Keratinocyte (primary cell): Measurements from ENCODE around the gene MALRD1. TPM values are rescaled to one million over a fixed set of nuclear protein-coding genes. Genes with fewer than 3 reads are reported as not detected.

Source experiments
- DNase-seq: peaks from one replicate; pipeline ENCODE4 v3.0.0-alpha.2; 2011; ENCODE audit warnings: low read depth, missing footprints, low spot score
- FAIRE-seq: peaks from 2 replicates; lab custom pipeline; 2011; peaks lifted over from hg19 to GRCh38; lab: Jason Lieb, UNC
- H2AFZ ChIP-seq: 2 replicates; pipeline ENCODE4 v1.6.0; 2012; ENCODE audit warnings: low read length, control low read depth, inconsistent platforms; ENCODE audit not compliant: control insufficient read depth
- H3K27ac ChIP-seq: 2 replicates; pipeline ENCODE4 v1.5.1; 2011; ENCODE audit warnings: low read length; ENCODE audit not compliant: control insufficient read depth, insufficient read depth
- H3K27me3 ChIP-seq: 3 replicates; pipeline ENCODE4 v1.6.0; 2011; ENCODE audit warnings: low read length; ENCODE audit not compliant: control insufficient read depth, insufficient read depth; ENCODE audit errors: extremely low read depth
- H3K36me3 ChIP-seq, 2 experiments: 2 replicates in 1 of 2; 3 replicates in 1 of 2; pipeline ENCODE4 v1.5.1; 2011; ENCODE audit warnings: low read length in 2 of 2, mild to moderate bottlenecking in 1 of 2; ENCODE audit not compliant: control insufficient read depth in 2 of 2, insufficient read depth in 2 of 2; ENCODE audit errors: extremely low read depth in 1 of 2
- H3K4me1 ChIP-seq: 3 replicates; pipeline ENCODE4 v1.5.1; 2011; ENCODE audit warnings: low read length; ENCODE audit not compliant: control insufficient read depth, insufficient read depth; ENCODE audit errors: extremely low read depth
- H3K4me2 ChIP-seq: 3 replicates; pipeline ENCODE4 v1.6.0; 2011; ENCODE audit warnings: low read depth, low read length; ENCODE audit not compliant: control insufficient read depth, insufficient read depth; ENCODE audit errors: extremely low read depth
- H3K4me3 ChIP-seq, 3 experiments: fragments of 200-600 bp in 1 of 3; sonication (generic) in 1 of 3; 2 replicates in 2 of 3; 3 replicates in 1 of 3; pipeline ENCODE4 v1.5.1; 2011 to 2016; ENCODE audit warnings: low read length in 3 of 3, mild to moderate bottlenecking in 3 of 3, control low read depth in 2 of 3, inconsistent platforms in 1 of 3, low read depth in 1 of 3, mixed read lengths in 1 of 3, mixed run types in 1 of 3, moderate library complexity in 1 of 3; ENCODE audit not compliant: control insufficient read depth in 2 of 3, insufficient read depth in 2 of 3; ENCODE audit errors: extremely low read depth in 1 of 3
- H3K79me2 ChIP-seq: 2 replicates; pipeline ENCODE4 v1.6.0; 2012; ENCODE audit warnings: low read length; ENCODE audit not compliant: control insufficient read depth, insufficient read depth
- H3K9ac ChIP-seq: 3 replicates; pipeline ENCODE4 v1.6.0; 2011; ENCODE audit warnings: low read length; ENCODE audit not compliant: control insufficient read depth, insufficient read depth; ENCODE audit errors: extremely low read depth
- H3K9me1 ChIP-seq: 3 replicates; pipeline ENCODE4 v1.6.0; 2011; ENCODE audit warnings: low read length; ENCODE audit not compliant: control insufficient read depth, insufficient read depth; ENCODE audit errors: extremely low read depth
- H3K9me3 ChIP-seq: 2 replicates; pipeline ENCODE4 v1.5.1; 2012; ENCODE audit warnings: low read depth, low read length; ENCODE audit not compliant: control insufficient read depth
- H4K20me1 ChIP-seq: 3 replicates; pipeline ENCODE4 v1.6.0; 2011; ENCODE audit warnings: low read length; ENCODE audit not compliant: control insufficient read depth, insufficient read depth; ENCODE audit errors: extremely low read depth
- EZH2 ChIP-seq: IDR thresholded peaks from one replicate; pipeline ENCODE4 v1.6.1; 2012; ENCODE audit warnings: inconsistent platforms, mild to moderate bottlenecking, low read length, moderate library complexity
- dilution Hi-C: fragments of 300-500 bp; cut with MboI; formaldehyde crosslinking; loops from one replicate; pipeline ENCODE4 v1.7.0; 2020; ENCODE audit warnings: low sequenced_read_pairs; ENCODE audit not compliant: extremely low pct_ligation_motif_present
- polyA plus RNA-seq, 5 experiments: library from polyadenylated mRNA; depleted of rRNA in 3 of 5; stranded (reverse) in 3 of 5; stranded (forward) in 1 of 5; unstranded in 1 of 5; fragments of >200 nt; gene quantifications; 1 replicate in 1 of 5; 2 replicates in 3 of 5; 3 replicates in 1 of 5; pipeline versions ENCODE4 v1.2.1 to v1.2.3, GENCODE V29; 2011 to 2012; ENCODE audit warnings: missing spikeins in 2 of 5, low read depth in 1 of 5, low replicate concordance in 1 of 5
- TF ChIP-seq, protein P1 (sequence below), 3 experiments: IDR thresholded peaks in 1 of 3; conservative IDR thresholded peaks in 1 of 3; optimal IDR thresholded peaks in 1 of 3; 2 replicates in 2 of 3; 3 replicates in 1 of 3; pipeline versions ENCODE3 to v1.5.1; 2011; ENCODE audit warnings: low read length in 3 of 3, mild to moderate bottlenecking in 3 of 3, moderate library complexity in 2 of 3, control low read depth in 1 of 3, inconsistent platforms in 1 of 3; ENCODE audit not compliant: insufficient read depth in 2 of 3; ENCODE audit errors: extremely low read depth in 1 of 3

MALRD1 gene
- polyA plus RNA-seq, 1 donor (not counting 4 experiments of a cell fraction or from before 2014, with no cell fraction given): not detected

DNA sequence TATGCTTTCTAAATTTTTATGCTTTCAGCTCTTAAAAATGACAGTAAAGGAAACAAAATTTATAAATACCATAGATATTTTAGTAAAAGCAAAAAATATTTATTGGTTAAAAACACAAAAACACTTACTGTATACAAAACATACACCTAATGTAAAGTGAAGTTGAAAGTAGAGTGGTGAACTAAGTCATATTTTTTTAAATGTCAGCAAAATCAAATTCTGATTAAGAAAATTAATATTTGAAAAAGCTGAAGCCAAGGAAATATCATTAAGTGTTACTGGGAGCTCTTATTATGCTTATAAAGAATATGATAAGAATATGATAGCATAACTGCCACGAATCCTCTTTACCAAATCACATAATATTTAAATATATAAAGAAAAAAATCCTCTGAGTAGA is 702.4 kb downstream of the MALRD1 start:
- no peak overlapping the region for H3K4me2 ChIP-seq
- no peak overlapping the region for H3K9ac ChIP-seq
- no peaks in the 10 kb centered on the region for H4K20me1 ChIP-seq
- H2AFZ ChIP-seq: no peak overlapping the region
- no peaks in the 10 kb centered on the region for H3K36me3 ChIP-seq
- no peaks in the 10 kb centered on the region for H3K9me3 ChIP-seq
- FAIRE-seq (no peak), DNase-seq (no peak)
- dilution Hi-C loops: no loop called here
- TF ChIP-seq, protein P1, sequence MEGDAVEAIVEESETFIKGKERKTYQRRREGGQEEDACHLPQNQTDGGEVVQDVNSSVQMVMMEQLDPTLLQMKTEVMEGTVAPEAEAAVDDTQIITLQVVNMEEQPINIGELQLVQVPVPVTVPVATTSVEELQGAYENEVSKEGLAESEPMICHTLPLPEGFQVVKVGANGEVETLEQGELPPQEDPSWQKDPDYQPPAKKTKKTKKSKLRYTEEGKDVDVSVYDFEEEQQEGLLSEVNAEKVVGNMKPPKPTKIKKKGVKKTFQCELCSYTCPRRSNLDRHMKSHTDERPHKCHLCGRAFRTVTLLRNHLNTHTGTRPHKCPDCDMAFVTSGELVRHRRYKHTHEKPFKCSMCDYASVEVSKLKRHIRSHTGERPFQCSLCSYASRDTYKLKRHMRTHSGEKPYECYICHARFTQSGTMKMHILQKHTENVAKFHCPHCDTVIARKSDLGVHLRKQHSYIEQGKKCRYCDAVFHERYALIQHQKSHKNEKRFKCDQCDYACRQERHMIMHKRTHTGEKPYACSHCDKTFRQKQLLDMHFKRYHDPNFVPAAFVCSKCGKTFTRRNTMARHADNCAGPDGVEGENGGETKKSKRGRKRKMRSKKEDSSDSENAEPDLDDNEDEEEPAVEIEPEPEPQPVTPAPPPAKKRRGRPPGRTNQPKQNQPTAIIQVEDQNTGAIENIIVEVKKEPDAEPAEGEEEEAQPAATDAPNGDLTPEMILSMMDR (optimal IDR thresholded peaks at IDR 0.05 in 1 of 3, IDR thresholded peaks at IDR 0.05 in 1 of 3, conservative IDR thresholded peaks at IDR 0.05 in 1 of 3; ENCODE audit: extremely low read depth in 1 of 3, insufficient read depth in 2 of 3, low read length in 3 of 3): no peak
- no peak for TF ChIP-seq EZH2
- no peak overlapping the region for H3K4me3 ChIP-seq
- H3K27me3 ChIP-seq: no peaks in the 10 kb centered on the region
- no peaks in the 10 kb centered on the region for H3K9me1 ChIP-seq
- peaks cover 6% of the 10 kb centered on the region for H3K4me1 ChIP-seq
- no peak overlapping the region for H3K27ac ChIP-seq
- H3K79me2 ChIP-seq: no peaks in the 10 kb centered on the region

DNA sequence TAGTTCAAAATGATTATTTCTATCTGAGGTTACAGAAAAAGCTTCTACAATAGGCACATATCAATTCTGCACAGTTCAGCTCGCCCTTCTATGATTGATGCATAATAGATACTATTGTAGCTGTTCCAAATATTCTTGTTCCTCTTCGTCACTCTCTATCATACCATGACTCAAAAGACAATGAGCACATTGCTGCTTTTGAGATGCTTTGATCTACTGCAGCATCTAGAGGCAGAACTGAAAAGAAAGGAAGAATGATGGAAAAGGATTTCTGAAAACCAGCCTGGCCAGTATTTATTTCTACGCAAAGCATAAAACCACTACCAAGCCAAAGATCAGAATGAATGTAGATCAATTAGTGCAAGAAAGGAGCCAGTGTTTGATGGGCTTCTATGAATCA is 708.3 kb downstream of the MALRD1 start:
- dilution Hi-C loops: no loop called here
- H3K9me1 ChIP-seq: no peaks in the 10 kb centered on the region
- no peak overlapping the region for H3K27ac ChIP-seq
- no peaks in the 10 kb centered on the region for H3K79me2 ChIP-seq
- no peaks in the 10 kb centered on the region for H3K27me3 ChIP-seq
- FAIRE-seq: no peak
- no peak for DNase-seq
- H3K4me3 ChIP-seq: no peak overlapping the region
- H2AFZ ChIP-seq: no peak overlapping the region
- H3K36me3 ChIP-seq: no peaks in the 10 kb centered on the region
- H3K4me1 ChIP-seq: no peaks in the 10 kb centered on the region
- TF ChIP-seq, protein P1 (optimal IDR thresholded peaks at IDR 0.05 in 1 of 3, IDR thresholded peaks at IDR 0.05 in 1 of 3, conservative IDR thresholded peaks at IDR 0.05 in 1 of 3; ENCODE audit: extremely low read depth in 1 of 3, insufficient read depth in 2 of 3, low read length in 3 of 3): no peak
- no peak for TF ChIP-seq EZH2
- no peak overlapping the region for H3K9ac ChIP-seq
- H3K4me2 ChIP-seq: no peak overlapping the region
- H4K20me1 ChIP-seq: no peaks in the 10 kb centered on the region
- H3K9me3 ChIP-seq: no peaks in the 10 kb centered on the region
